OCI-LY7 (cell line): Measurements from ENCODE around the gene CRYBG1. TPM values are rescaled to one million over a fixed set of nuclear protein-coding genes. Genes with fewer than 3 reads are reported as not detected.

ENCODE experiments used
- BruUV-seq: library from RNA; stranded (reverse); fragments of 400-500 nt; replicated peaks from 2 replicates; lab custom pipeline; 2021; lab: Mats Ljungman, UMichigan
- CTCF ChIA-PET: fragments of 300-600 bp; sonication (Branson Sonifier 250); formaldehyde crosslinking; loops from one replicate; lab custom pipeline; 2022; ENCODE audit warnings: antibody characterized with exemption; ENCODE audit not compliant: unreplicated experiment; lab: Charles Lee
- POLR2A ChIA-PET: fragments of 300-600 bp; sonication (Branson Sonifier 250); formaldehyde crosslinking; loops from one replicate; lab custom pipeline; 2022; ENCODE audit warnings: antibody characterized with exemption; lab: Charles Lee
- DNase-seq: peaks from one replicate; pipeline ENCODE4 v3.0.0-alpha.2; 2015; ENCODE audit warnings: low spot score
- H2AFZ ChIP-seq: fragments of 200-600 bp; sonication (generic), shearing (Covaris generic); 2 replicates; pipeline ENCODE4 v1.6.1; 2014; ENCODE audit warnings: mild to moderate bottlenecking, antibody characterized with exemption, low read length, moderate library complexity
- H3K27ac ChIP-seq: fragments of 200-600 bp; sonication (generic); 2 replicates; pipeline ENCODE4 v1.5.1; 2014; ENCODE audit warnings: mixed run types, low read depth, mild to moderate bottlenecking, moderate library complexity, low read length, inconsistent platforms; ENCODE audit not compliant: poor library complexity, severe bottlenecking
- H3K36me3 ChIP-seq: fragments of 200-600 bp; sonication (generic); 2 replicates; pipeline ENCODE4 v1.6.1; 2014; ENCODE audit warnings: mild to moderate bottlenecking, antibody characterized with exemption, low read length, moderate library complexity, mixed read lengths; ENCODE audit not compliant: insufficient read depth
- H3K4me1 ChIP-seq: fragments of 200-600 bp; sonication (generic); 2 replicates; pipeline ENCODE4 v1.5.1; 2014; ENCODE audit warnings: mild to moderate bottlenecking, low read length; ENCODE audit not compliant: insufficient read depth, poor library complexity, severe bottlenecking
- H3K4me2 ChIP-seq: fragments of 200-600 bp; sonication (generic); 2 replicates; pipeline ENCODE4 v1.6.1; 2014; ENCODE audit warnings: mild to moderate bottlenecking, low read length
- H3K4me3 ChIP-seq: fragments of 200-600 bp; sonication (generic); 2 replicates; pipeline ENCODE4 v1.5.1; 2014; ENCODE audit warnings: mild to moderate bottlenecking, low read depth, low read length; ENCODE audit not compliant: poor library complexity, severe bottlenecking
- H3K79me2 ChIP-seq: fragments of 200-600 bp; sonication (generic); 2 replicates; pipeline ENCODE4 v1.6.1; 2016; ENCODE audit warnings: low read depth, mild to moderate bottlenecking, low read length, moderate library complexity, mixed read lengths; ENCODE audit not compliant: insufficient read depth
- H3K9me2 ChIP-seq: fragments of 200-600 bp; sonication (generic); 2 replicates; pipeline ENCODE4 v1.6.1; 2016; ENCODE audit warnings: mild to moderate bottlenecking, low read length, mixed read lengths; ENCODE audit not compliant: insufficient read depth
- H3K9me3 ChIP-seq: fragments of 200-600 bp; sonication (generic); 2 replicates; pipeline ENCODE4 v1.6.1; 2014; ENCODE audit warnings: mild to moderate bottlenecking, mixed run types, low read length, mixed read lengths
- H4K20me1 ChIP-seq: fragments of 200-600 bp; sonication (generic); 2 replicates; pipeline ENCODE4 v1.6.1; 2014; ENCODE audit warnings: mild to moderate bottlenecking, antibody characterized with exemption, low read length, moderate library complexity, mixed read lengths; ENCODE audit not compliant: insufficient read depth
- CTCF ChIP-seq: fragments of 200-600 bp; sonication (generic); conservative IDR thresholded peaks from 2 replicates; pipeline ENCODE4 v1.5.1; 2014; ENCODE audit warnings: mild to moderate bottlenecking, antibody characterized with exemption, low read length, moderate library complexity, mixed read lengths
- EZH2phosphoT487 ChIP-seq: fragments of 200-600 bp; sonication (generic); IDR thresholded peaks from 2 replicates; pipeline ENCODE4 v1.6.1; 2018; ENCODE audit warnings: low read depth, borderline replicate concordance, mild to moderate bottlenecking, mixed run types, antibody characterized with exemption, low read length, moderate library complexity, mixed read lengths
- intact Hi-C: fragments of 100-400 bp; cut with micrococcal nuclease; formaldehyde crosslinking; loops from one replicate; pipeline ENCODE4 v1.10.0; 2022; ENCODE audit not compliant: unreplicated experiment
- total RNA-seq, 2 experiments: library from RNA; depleted of rRNA in 1 of 2; stranded (reverse); fragments of >200 nt in 1 of 2; shearing (Covaris generic) in 1 of 2; gene quantifications; 2 replicates each; pipeline ENCODE4 v1.2.3, GENCODE V29; 2014 to 2022

CRYBG1 gene
- total RNA-seq, 2 experiments from 2014 or later = 41.7 to 66.2 TPM

GRCh38 chr6:106614166-106614565 lies 253.6 kb downstream of the CRYBG1 start:
- peaks cover 48% of the 10 kb centered on the region; the same call in 1 of the 2 replicates for H3K79me2 ChIP-seq
- H3K4me1 ChIP-seq = peaks cover 88% of the 10 kb centered on the region
- ChIA-PET CTCF (interaction anchor here (1.3 kb wide), 1 partner anchor 23 kb away, joined by 6 read pairs; no protein-coding TSS in a partner anchor), POLR2A (interaction anchor here (0.7 to 14.6 kb wide), 12 partner anchors 11 to 363 kb away, joined by 3 to 295 read pairs (median 5); partner anchors contain the start of genes QRSL1 and RTN4IP1)
- H3K4me3 ChIP-seq = peak overlapping the region; percentile 47
- no peaks in the 10 kb centered on the region for H3K9me3 ChIP-seq
- TF ChIP-seq EZH2phosphoT487 = no peak
- no peak for TF ChIP-seq CTCF
- no peaks in the 10 kb centered on the region; the same call in 1 of the 2 replicates for H3K9me2 ChIP-seq
- no peak for DNase-seq
- peak overlapping the region; percentile 75 for H3K4me2 ChIP-seq
- H3K27ac ChIP-seq = peak overlapping the region; percentile 85
- H3K36me3 ChIP-seq = peaks cover 92% of the 10 kb centered on the region
- intact Hi-C loops = loop anchor here (5.0 kb wide), 1 partner anchor 53 kb away; no protein-coding TSS in a partner anchor
- no peaks in the 10 kb centered on the region for H4K20me1 ChIP-seq
- H2AFZ ChIP-seq = peak overlapping the region; percentile 34; the same call in 1 of the 2 replicates
- BruUV-seq = no TSS peak

- peaks cover 84% of the 10 kb centered on the region for H3K4me1 ChIP-seq
- H2AFZ ChIP-seq = peak overlapping the region; percentile 34; the same call in 1 of the 2 replicates
- POLR2A ChIA-PET = interaction anchor here (0.7 to 14.6 kb wide), 14 partner anchors 11 to 362 kb away, joined by 3 to 295 read pairs (median 4); partner anchors contain the start of genes QRSL1 and RTN4IP1
- no peaks in the 10 kb centered on the region; the same call in 1 of the 2 replicates for H3K9me2 ChIP-seq
- intact Hi-C loops = loop anchor here (5.0 kb wide), 1 partner anchor 53 kb away; no protein-coding TSS in a partner anchor
- H3K27ac ChIP-seq = peak overlapping the region; percentile 85
- no TSS peak for BruUV-seq
- no peaks in the 10 kb centered on the region for H4K20me1 ChIP-seq
- peak overlapping the region; percentile 75 for H3K4me2 ChIP-seq
- peak; percentile 75 for DNase-seq
- TF ChIP-seq EZH2phosphoT487 (no peak), CTCF (no peak)
- peak overlapping the region; percentile 47 for H3K4me3 ChIP-seq
- H3K36me3 ChIP-seq = peaks cover 90% of the 10 kb centered on the region
- CTCF ChIA-PET = interaction anchor here (1.3 kb wide), 1 partner anchor 23 kb away, joined by 6 read pairs; no protein-coding TSS in a partner anchor
- H3K9me3 ChIP-seq = no peaks in the 10 kb centered on the region
- peaks cover 48% of the 10 kb centered on the region; the same call in 1 of the 2 replicates for H3K79me2 ChIP-seq
Observed at GRCh38 chr6:106614592-106615257, 254.2 kb downstream of the CRYBG1 start.
